Skin of body (tissue), 2 donors: ENCODE results near the gene MAPK7. TPM values are rescaled to one million over a fixed set of nuclear protein-coding genes. Genes with fewer than 3 reads are reported as not detected.

ENCODE experiments used
- DNase-seq: peaks from one replicate; lab custom pipeline; 2025; lab: John Stamatoyannopoulos, UW
- total RNA-seq: library from RNA; depleted of rRNA; stranded (reverse); fragments of >200 nt; gene quantifications from one replicate; pipeline ENCODE4 v1.2.3, GENCODE V29; 2014

Gene MAPK7
- total RNA-seq, 1 donor from 2014 or later = 16.4 TPM

DNA sequence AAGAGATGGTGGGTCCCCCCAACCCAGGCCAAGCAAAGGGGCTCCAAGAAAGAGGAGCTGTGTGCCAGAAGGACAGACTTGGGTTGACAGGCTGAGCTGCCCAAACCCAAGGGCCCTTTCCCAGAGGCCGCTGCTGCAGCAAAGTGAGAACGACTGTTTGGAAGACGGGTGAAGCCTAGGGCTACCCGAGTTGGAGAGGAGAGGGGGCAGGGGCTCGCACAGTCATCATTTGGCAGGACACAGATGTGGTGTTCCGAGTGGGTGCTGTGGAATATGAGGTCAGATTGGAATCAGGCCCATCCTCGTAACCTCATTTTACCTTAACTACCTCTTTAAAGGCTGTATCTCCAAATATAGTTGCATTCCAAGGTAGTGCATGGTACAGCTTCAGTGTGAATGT, 14.0 kb downstream of the MAPK7 start:
- DNase-seq = no peak

DNA sequence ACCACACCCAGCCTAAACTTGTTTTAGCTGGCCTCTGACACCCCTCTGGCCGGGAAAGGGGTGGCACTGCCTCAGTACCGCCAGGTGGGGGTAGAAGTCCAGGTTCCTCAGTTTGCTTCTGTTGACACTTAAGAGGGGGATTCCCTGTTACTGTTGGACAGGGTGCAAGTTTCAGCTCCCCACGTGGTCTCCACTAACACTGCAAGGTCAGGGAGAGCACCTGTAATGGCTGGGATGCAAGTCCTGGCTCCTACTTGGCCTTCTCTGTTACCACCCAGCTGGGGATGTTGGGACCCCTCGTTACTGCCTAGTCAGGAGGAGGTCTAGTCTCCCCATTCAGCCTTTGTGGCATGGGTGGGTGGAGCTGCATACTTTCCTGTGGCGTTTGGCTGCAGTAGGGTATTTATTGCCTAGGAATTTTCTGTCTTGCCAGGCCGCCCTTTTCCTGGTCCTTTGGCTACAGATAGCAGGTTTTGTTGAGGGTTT, 19.3 kb downstream of the MAPK7 start:
- no peak for DNase-seq

DNA sequence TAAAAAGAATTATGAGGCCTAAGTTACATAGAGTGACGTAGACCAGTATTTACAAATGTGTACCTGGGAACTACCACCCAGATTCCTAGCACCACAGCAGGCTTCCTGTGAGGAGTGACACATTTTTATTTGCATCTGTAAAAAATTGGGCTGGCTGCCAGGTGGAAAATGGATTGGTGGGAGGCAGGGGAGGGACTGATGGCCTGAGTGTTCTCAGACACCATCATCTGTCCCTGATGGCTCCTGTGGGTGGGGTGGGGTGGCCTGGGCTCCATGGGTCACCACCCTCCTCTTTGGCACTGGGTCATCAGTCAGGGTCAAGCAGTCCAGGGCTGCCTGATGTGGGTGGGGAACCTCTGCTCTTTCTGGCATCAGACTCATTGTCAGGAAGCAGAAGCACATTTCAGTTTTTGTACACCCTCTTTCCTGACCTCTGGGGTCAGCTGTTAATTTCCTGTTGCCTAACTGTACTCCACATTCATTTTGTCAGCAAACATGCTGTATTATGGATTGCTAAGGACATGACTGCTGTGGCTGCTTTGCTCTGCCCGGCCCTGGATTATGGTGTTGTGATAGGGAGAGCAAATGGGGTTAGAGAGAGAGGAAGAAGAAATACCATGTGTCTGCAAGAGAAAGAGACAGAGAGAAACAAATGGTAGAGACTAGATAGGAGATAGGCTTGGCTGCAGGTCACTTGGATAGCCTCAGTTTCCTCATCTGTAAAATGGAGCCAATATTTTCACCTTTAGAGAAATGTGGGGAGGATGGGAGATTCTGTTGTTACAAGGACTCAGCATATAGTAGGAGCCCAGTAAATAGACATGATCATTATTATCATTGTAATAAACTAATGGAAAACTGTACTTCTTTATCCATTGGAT, 20.2 kb downstream of the MAPK7 start:
- DNase-seq = no peak

DNA sequence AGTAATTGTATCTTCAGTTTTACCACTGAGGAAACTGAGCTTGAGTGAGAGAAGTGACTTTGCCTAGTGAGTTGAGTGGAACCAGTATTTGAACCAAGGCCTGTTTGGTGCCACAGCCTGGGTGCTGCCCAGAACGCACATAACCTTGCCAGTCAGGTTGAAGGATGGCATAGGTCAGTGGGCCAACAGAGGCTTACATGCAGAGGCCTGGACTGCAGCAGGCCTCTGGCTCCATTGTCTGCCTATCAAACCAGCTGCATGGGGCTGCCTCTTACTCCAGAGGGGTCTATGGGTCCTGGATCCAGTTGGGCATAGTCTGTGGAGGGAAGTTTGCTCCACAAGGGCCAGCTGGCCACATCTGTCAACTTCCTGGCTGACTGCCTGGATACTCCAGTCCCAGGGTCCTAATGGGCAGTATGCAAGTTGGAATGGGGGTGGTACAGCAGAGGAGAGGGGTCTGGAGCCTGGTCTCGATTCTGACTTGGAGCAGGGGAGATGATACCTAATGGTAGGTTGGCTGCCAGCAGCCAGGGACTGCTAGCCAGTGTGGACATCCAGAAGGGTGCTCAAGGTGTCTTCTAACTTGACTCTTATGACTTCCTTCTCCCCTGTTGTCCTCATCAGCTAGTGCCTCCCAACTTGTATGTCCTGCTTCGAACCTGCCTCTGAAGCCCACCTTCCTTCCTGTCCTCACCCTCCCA, 21.6 kb downstream of the MAPK7 start:
- no peak for DNase-seq

DNA sequence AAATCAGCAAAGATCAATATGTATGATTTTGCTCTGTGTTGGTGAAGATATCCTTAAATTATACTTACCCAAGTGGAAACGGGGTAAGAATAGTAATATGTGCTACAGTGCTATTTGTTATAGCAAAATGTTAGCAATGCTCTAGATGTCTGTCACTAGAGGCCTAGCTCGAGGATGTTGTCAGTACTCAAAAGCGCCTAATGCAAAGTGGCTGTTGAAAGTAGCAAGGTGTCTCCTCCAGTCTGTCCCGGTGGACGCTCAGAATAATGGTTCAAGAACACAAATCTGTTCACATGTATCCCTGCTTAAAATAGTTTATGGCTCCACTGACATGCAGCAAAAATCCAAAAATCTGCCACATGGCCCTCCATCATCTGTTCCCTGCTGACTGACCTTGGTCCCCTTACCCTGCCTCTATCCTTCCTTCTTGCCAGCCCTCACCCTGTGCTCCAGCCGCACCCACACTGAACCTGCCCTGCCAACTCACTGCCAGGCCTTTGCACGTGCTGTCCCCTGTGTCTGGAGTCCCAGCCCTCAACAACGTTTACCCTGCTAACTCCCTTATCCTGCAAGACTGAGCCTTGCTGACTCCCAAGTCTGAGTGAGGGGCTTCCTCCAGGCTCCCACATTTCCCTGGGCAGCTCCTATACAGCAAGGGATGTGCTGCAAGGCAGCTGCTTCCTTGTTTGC, 23.2 kb downstream of the MAPK7 start:
- no peak for DNase-seq

DNA sequence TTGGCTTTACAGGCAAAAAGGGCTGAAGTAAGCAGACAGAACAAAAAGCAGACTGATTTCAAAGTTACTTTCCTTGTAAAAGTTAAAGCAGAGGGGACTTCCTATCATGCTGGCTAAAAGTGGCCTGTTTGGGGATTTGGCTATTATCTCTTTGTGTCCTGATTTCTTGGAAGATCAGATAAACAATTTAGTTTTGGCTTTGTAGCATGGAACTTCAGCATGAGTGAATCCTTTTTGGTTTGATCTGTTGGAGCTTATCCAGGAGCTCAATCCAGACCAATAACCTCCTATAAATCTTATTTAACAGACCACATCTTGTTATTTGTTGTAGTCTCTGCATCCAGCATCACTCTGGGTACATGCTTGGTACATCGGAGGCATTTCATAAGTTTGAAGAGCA, 23.9 kb downstream of the MAPK7 start:
- DNase-seq = no peak

DNA sequence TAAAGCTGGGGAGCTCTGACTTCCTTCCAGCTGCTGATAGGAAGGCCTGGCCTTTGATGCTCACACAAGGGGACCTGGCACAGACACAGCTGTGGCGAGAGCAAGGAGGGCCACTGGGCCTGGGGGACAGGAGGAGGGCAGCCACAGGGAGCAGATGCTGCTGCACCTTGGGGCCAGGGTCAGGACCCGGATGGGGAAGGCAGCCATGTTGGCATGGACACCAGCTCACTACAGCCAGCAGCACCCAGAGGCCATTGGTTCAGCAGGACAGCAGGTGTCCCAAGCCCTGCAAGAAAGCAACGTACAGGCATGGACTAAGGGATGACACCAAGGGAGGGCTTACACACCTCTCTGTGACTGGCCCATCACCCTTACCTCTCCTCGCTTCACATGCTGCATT, 24.7 kb downstream of the MAPK7 start:
- DNase-seq = no peak

DNA sequence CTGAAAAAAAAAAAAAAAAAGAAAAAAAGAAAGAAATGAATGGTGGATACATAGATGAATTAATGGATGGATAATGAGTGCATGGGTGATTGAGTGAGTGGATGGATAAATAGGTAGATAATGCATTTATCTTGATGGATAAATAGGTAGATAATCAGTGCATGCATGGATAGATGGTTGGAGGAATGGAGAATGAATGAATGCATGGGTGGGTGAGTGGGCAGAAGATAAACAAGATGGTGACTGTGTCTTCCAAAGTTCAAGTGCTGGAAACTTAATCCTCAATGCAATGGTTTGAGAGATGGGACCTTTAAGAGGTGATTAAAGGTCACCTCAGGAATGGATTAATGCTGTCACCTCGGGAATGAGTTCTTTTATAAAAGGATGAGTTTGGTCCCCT, 26.0 kb downstream of the MAPK7 start:
- no peak for DNase-seq

DNA sequence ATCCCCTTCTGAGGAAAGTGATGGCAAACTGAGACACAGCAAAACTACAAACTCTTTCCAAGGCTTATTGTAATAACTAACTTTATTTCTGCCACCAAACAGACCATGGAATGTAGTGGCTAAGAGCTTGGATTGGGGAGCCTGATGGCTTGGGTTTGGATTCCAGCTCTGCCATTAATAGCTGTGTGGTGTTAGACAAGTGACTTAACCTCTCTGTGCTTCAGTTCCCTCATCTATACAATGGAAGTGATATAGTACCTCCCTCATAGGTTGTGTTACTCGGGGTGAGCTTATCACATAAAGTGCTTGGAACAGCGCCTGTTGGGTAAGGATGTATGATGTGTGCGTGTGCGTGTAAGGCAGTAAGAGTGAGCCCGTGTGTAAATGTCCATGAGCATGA, 26.8 kb downstream of the MAPK7 start:
- DNase-seq = no peak

DNA sequence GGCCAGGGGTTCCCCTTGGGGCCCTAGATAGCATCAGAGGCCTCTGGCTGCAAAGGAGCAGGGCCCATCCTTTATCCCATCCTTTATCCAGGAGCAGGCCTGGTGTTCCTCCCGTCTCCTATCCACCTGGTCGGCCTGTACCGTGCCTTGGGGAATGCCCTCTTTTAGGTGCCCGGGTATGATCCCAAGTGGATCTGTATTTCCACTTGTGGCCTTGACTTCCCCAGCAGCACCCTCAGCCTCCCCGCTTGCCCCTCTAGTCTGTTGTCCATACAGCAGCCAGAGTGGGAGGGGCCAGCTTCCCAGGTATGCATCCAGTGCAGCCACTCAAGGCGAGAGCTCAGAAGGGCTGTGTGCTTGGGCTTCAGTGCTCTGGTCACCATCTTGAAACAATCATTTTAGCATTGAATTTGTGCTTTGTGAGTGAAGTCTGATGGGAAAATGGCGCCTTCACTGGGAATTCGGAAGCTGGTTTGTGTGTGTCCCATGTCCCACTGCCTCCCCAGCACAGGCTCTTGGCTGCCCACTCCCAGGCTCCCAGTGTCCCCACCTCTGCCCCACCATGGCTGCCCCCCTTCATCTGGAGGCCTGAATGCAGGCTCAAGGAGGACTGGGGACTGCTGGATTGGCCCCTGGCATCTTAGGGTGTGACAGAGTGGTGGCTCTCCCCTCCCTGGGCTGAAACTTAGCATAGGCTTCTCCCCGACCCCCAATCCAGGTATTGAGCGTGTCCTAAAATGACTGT, 29.5 kb downstream of the MAPK7 start:
- no peak for DNase-seq

DNA sequence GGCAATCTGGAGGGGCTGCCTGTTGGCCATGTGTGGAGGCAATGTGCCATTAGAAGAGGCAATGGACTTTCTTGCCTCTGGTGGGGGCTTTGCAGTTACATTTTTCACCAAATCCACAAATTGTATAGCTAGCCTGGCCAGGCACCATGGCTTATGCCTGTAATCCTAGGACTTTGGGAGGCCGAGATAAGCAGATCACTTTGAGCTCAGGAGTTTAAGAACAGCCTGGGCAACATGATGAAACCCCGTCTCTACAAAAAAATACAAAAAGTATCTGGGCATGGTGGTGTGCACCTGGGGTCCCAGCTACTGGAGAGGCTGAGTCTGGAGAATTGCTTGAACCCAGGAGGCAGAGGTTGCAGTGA, 30.0 kb downstream of the MAPK7 start:
- no peak for DNase-seq

DNA sequence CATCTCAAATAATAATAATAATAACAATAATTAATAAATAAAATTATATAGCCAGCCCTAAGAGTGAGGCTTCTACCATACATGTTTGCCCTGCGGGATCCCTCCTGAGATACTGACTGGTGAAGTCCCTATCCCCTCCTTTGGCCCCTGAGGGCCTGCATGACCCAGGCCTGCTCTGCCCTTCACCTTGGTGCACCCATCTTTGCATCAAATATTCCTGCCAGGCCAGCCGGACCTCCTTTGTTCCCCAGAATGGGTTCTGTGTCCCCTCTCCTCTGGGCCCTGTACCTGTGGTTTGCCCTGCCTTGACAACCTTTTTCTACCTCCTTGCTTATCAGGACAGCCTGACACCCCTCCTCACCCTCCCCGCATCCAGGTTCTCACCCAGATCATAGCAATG, 30.8 kb downstream of the MAPK7 start:
- DNase-seq = no peak

DNA sequence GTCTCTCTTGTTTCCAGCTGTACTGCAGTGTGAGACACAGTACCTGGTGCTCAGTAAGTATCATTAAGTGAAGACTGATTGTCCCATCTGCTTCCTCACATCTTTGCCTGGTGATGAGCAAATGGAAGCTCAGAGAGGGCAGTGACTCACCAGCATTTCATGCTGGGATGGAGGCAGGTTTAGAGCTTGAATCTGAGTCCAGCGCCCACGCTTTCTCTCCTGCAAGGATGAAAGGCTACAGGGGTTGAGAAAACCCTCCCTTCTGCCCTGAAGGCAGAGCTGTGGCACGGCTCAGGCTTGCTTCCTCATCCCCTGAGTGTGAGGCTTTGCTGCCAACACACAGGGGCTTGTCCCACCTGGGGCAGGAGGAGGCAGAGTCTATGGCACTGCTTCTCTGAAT, 31.2 kb downstream of the MAPK7 start:
- no peak for DNase-seq

DNA sequence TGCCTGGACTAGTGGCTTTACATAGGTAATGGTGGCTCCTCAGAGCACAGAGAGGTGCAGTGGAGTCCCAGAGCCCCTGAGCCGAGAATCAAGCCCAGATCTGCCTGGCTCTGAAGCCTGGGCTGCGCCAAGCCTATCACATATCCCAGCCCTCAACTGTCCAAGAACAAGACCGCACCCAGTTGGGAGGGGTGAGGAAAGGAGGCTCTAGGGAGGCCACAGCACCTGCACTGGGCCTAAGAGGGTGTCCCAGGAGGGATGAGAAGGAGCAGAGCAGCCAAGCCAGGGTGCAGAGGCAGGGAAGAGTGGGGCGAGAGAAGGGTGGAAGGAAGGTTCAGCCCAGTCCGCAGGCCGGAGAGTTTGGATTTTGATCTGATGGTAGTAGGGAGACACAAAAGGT, 31.8 kb downstream of the MAPK7 start:
- no peak for DNase-seq

DNA sequence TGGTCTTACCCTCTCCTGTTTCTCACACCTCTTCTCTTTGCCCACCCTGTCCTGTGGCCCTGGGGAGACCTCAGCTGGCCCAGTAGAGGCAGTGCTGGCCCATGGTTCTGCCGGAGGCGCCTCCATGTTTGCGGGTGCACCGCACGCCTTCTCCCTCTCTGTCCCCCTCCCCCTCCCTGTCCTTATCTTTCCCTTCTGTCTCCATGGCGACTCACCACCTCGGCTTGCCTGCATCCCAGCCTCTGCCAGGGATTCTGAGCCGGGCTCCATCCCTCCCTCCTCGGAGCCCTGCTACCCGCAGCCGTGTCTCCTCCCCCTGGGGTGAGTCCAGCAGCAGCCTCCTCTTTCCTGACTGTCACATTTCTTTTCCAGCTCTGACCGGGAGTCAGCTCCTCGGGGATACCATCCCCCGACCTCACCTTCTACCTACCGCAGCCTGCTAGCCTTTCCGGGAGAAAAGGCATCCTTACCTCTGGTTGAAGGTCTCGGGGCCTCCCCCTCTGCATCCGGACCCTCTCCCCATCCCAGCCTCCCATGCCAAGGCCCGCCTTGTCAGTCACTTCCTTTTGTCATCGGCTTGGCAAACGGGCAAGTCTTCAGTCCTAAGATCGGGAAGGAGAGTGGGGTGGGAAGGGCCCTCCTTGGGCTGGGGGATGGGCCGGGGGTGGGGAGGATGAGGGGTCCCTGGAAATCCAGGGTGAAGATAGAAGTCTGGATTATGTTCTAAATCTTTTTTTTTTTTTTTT, 32.8 kb downstream of the MAPK7 start, which contains the start of gene RNF112:
Gene RNF112, plus strand, starts transcription at position 358 of the 746 bp plus-strand sequence. Its CDS starts 177 bp downstream, at position 535.
- DNase-seq = no peak

DNA sequence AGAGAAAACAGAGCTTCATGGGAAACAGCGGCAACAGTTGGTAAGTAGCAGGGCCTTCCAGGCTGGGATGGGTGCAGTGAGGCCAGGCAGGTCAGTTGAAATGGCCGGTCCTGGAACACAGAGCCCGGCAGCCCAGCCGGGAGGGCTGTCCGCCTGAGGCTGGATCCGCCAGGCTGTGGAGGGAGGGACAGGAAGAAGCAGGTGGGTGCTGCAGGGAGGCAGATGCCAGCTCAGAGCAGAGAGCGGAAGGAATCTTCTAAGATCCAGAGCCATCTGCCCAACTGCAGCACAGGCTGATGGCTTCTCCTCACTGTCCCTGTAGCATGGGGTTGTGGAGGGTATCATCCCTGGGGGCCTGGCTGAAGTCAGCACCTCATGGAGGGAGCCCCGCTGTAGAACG, 33.3 kb downstream of the MAPK7 start:
- no peak for DNase-seq

DNA sequence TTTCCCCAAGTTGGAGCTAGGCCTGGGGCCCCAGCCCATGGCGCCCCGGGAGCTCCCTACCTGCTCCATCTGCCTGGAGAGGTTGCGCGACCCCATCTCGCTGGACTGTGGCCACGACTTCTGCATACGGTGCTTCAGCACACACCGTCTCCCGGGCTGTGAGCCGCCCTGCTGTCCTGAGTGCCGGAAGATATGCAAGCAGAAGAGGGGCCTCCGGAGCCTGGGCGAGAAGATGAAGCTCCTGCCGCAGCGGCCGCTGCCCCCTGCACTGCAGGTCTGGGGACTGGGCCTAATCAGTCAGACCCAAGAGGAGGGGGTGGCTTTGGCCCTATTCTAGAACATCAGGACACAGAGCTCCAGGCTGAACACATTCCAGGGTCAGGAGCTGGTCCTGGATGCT, 34.2 kb downstream of the MAPK7 start:
- DNase-seq = no peak

DNA sequence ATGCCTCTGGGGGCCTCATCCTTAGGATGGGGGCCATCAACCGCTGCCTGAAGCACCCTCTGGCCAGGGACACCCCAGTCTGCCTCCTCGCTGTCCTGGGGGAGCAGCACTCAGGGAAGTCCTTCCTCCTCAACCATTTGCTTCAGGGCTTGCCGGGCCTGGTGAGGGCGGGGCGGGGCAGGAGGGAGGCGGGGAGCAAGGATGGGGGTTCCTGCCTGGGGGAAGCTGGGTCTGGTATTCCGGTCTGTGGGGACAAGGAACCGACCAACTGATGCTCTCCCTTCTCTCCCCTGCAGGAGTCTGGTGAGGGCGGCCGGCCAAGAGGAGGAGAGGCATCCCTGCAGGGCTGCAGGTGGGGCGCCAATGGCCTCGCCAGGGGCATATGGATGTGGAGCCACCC, 34.7 kb downstream of the MAPK7 start:
- DNase-seq = no peak

DNA sequence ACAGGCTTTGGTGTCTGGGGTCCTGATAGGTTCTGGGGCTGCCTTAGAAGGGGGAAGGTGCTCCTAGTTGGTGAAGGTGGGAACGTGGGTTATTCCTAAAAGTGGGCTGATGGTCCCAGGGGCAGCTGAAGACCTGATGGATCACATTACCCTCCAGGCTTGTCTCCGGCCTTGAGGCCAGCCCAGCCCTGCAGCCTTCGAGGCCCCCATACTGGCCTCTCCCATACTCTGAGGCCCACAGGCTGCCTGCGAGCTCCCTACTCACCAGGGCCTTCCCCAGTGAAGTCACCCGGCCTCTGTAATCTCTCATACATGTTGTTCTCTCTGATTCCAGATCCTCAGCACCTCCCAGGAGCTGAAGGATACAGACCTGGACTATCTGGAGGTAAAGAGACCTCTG, 35.5 kb downstream of the MAPK7 start:
- no peak for DNase-seq

DNA sequence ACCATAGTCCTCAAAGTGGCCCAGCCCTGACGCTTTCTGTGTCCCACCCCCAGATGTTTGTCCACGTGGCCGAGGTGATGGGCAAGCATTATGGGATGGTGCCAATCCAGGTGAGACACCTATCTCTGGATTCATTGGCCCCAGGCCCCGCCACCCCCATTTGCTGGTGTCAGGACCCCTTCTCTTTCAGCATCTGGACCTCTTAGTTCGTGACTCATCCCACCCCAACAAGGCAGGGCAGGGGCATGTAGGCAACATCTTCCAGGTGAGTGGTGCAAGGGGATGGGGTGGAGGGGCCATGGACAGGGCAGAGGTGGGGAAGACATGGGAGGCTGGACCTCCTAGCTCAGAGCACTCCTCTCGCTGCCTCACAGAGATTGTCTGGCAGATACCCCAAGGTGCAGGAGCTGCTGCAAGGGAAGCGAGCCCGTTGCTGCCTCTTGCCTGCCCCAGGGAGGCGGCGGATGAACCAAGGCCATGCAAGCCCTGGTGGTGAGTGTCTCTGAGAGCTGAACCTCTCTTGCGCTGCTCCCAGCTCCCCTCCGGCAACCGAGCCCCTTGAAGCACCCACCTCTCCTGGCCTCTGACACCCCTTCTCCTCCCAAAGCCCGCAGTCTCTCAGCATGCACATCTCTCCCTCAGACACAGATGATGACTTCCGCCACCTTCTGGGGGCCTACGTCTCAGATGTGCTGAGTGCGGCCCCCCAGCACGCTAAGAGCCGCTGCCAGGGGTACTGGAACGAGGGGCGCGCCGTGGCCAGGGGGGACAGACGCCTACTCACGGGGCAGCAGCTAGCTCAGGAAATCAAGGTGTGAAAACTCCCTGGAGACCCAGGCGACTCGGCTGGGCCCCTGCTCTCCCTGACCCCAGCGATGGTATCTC, 36.3 kb downstream of the MAPK7 start:
- no peak for DNase-seq
